ENCODE measurements around the gene RNF220.

Gene RNF220

DNA sequence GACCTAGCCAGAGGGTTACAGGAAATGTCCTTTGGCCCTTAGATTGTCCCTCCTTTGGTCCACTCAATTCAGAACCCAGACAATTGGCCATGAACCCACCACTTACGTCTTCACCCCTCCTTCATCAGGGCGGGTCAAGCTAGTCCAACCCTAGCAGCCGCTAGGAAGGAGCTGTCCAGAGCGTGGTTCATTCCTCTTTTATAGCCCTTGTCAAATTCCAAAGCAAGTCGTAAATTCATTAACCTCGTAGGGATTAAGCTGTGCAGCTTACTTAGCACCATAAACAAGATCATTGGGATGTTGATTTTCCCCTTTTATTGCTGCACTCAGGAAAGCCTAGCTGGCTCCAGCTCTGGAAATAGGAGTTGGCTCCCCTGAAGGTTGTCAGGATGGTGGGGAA lies 179.1 kb downstream of the RNF220 start:
- DNase-seq (ENCODE audit: low read depth, low spot score): peak; percentile 83

DNA sequence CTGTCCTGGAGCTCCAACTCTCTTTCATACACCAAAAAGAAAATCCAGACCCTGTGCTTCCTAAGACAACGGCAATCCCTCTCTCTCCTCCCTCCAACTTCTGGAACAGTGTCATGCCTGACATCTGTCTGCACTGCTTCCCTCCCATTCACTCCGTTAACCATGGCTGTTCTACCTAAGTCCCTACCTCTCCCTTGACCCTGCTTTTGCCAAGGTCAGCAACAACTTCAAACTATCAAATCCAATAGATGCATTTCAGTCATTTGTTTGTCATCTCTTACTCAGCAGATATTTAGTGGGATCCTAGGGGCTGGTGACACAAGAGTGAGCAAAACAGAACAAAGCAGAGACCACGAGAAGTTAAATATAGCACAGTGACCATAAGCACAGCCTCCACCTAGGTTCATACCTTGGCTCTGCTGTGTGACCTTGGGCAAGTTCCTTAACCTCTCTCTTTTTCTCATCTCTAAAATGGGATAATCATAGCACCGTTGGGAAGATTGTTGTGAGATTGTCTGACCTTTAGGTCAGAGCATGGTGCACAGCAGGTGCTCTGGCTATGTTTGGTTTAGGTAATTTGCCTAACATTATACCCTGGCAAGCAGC lies 180.4 kb downstream of the RNF220 start:
- DNase-seq (ENCODE audit: low read depth, low spot score): no peak

DNA sequence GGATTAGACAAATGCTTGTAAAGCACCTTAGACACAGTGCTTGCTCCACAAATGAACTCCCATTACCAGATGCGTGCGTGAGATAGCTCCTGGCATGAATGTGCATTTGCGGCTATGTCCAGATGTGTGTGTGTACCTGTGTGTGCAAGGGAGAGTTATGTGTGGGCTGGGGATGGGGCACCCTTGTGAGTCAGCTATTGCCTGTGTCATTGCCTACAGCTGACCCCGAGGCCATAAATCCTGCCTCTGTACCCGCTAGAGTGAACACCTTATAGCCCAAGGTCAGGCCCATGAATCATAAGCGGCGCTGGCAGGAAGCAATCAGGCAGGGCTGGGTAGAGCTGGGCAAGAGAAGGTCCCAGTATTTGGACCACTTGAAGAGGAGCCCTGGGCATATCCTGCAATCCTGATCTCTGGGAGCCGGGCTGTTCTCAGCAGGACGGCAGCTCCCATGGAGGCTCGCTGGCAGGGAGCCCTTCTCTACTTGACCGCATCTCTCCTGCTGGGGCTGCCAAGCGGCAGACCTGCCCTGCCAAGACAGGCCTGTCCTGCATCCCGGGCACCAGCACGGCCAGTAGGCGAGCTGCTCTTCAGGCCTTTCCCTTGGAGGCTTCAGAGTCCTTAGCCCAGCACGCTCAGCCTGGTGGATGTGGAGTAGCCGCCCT lies 182.9 kb downstream of the RNF220 start:
- DNase-seq (ENCODE audit: low read depth, low spot score): no peak

DNA sequence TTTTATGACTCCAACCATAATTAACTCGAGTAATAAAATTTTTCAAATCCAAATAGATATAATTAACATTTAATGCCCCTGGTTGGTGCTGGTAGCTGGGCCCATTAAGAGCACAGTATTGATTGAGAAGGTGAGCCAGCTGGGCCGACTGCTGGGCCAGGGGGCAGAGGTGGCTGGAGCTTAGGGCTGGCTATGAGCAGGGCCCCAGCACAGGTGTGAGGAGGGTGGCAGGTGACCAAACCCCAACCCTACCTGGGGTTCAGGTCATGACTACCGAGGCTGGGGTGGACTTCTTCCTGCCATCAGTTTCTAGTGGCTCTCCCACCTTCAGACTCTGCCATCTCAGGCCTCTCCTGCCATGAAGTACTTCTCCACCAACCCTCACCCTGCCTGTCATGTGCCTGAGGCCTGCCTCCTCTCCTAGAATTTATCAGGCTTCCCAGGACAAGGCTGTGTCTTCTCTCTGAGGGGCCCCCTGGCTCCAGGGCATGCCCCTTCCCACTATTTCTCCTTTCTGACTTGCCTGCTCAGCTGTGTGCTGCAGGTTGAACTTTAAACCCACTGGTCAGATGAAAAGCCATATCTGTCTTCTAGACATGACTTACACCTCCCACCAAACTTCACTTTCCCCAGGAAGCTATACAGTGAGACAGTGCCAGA lies 183.6 kb downstream of the RNF220 start:
- no peak for DNase-seq (ENCODE audit: low read depth, low spot score)

DNA sequence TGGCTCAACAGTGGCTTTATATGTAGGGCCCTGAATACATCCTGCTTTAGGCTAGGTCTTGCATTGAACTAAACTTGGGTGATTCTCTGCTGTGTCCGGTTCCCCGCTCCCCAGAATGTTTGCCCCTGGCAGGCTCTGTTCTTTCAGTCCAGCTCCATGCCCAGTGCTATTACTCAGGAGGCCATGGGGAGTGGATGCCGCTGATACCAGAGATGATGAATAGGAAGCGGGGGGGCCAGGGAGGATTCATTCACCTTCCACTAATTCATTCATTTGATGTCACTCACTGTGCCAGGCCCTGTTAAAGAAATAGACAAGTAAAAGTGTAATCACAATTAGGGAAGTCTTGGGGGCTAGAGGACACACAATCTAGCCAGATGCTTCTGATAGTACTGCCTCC lies 185.4 kb downstream of the RNF220 start:
- DNase-seq (ENCODE audit: low read depth, low spot score): no peak

DNA sequence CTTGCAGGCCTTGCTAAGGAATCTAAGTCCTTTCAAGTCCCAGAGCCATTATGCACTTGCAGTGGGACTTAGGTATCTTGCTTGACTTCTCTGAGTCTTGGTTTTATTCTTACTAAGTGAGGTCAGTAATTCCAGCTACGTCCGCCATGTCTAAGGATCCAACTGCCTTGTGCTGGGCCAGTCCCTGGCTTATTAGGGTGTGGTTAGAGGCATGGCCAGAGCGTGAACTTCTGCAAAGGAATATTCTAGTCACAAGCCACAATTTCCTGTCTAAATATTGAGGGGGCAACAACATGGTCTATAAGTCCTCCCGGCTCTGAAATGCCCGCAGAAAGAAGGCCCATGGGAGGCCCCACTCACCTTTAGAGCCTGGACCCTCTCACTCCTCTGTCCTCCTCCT lies 186.3 kb downstream of the RNF220 start:
- DNase-seq (ENCODE audit: low read depth, low spot score): no peak

DNA sequence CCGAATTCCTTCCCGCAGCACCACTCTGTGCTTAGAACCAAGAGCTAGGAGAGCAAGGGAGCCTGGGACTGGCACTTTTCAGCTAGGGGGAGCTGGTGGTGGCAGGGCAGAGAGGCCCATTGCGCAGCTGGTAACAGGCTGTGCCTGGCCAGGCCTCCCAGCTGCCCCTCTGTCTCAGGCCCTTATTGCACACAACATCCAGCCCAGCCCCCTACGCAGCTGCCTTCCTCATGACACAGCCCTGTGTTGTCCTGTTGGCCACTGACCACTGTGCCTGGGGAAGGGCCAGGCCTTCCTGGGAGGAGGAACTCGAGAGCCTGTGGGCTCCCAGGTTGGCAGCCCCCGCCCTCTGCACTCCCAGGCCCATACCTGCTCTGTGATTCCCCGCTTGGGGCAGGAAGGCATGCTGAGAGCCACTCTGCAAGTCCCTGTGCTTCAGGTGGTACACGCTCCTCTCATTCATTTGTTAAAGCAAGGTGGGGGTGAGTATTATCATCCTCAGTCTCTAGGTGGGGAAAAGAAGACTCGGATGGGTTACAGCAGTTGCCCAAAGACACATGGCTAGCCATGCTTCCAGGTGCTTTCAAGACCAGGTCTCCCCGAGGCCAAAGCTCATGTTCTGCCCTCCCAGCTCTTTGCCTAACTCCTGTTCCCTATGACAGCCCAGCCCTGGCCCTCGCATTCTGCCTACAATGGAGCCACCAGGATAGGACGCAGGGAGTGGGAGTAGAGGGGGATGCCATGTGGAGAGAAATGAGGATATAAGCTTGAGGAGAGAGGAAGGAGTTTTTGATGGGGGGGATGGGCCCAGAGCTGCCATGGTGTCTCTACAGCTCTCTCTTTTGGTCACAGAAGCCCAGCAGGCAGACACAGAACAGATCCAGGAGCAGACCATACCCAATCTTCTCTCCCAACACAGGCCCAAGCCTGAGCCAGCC lies 187.4 kb downstream of the RNF220 start:
- DNase-seq (ENCODE audit: low read depth, low spot score): no peak

DNA sequence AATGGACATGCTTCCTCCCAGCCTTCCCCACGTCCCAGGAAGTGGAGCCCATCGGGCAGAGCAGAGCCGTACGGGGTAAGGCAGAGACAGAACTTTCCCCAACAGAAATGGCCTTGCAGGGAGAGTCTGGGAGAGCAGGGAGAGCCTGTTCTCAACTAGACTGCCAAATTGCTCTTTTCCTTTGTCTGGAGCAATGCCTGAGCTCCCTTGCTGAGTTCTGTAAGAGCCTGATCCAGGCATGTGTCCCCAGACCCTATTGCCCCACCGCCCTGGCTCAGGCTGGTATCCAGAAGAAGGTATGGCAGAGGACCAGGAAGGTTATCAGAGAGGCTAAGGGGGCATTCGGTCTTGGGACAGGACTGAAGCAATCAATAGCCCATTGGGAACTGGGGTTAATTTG lies 189.3 kb downstream of the RNF220 start:
- DNase-seq (ENCODE audit: low read depth, low spot score): no peak

DNA sequence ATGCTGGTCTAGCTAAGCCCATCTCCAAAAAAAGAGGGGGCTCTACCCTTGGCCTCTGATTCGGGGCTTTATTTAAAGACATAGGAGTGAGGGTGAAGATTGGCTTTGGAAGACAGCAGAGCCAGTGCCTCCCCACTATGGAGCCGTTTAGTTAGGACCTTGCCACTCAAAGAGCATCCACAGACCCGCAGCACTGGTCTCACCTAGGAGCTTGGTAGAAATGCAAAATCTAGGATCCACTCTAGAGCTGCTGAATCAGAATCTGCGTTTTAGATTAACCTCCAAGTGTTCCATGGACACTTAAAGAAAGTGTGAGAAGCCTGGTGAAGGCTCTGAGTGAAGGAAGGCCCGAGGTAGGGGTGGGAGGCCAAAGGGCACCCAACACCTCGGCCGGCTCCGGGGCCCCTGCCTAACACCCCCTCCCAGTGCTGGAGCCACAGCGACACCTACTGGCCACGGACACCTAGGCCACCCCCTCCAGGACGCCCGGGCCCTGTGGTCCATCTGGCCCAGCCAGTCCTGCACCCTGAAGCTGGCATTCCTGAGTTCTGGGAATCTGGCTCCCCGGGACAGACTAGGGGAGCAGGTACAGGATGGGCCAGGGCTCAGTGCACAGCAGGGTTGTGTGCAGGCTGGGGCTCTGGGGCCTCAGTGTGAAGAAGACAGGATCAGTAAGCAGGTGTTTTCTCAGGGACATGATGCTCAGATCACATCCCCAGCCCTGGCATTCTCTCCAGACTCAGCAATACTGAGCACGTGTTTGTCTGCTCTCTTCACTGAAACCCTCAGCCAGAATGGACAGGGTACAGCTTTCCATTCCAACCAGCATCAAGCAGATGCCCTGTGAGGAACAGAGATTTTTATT lies 190.0 kb downstream of the RNF220 start:
- peak; percentile 87 for DNase-seq (ENCODE audit: low read depth, low spot score)

DNA sequence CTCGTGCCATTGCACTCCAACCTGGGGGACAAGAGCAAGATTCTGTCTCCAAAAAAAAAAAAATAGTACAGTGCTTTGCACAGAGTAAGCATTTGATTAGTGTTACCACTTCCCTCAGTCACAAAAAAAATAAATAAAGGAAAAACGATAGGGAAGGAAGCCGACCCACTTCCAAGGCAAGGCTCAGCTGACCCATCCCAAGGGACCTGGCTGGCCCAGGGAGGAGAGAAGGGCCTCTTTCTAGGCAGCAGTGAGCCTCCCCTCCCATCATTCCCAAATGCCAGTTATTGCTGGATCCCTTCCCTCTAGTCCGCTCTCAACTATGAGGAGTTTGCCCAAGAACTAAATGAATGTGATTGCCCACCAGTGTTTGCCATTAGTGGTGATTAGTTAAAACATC lies 191.5 kb downstream of the RNF220 start:
- no peak for DNase-seq (ENCODE audit: low read depth, low spot score)

DNA sequence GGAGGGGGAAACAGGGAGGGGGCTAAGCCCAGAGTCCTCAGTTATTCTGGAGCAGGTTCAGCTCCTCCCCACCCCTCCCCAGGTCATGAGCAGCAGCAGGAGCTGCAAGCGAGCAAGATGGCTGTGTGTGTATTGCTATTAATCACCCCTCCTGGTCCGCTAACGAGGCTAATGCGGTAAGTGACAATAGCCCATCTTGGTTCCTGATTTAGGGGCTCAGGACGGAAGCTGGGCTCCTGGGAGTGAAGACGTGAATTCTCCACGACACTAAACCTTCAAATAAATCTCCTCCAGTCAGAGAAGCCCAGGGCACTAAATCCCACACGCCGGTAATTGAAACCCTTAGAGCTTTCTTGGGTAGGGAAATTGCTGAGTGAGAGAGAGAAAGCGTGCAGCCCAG lies 193.1 kb downstream of the RNF220 start:
- no peak for DNase-seq (ENCODE audit: low read depth, low spot score)

DNA sequence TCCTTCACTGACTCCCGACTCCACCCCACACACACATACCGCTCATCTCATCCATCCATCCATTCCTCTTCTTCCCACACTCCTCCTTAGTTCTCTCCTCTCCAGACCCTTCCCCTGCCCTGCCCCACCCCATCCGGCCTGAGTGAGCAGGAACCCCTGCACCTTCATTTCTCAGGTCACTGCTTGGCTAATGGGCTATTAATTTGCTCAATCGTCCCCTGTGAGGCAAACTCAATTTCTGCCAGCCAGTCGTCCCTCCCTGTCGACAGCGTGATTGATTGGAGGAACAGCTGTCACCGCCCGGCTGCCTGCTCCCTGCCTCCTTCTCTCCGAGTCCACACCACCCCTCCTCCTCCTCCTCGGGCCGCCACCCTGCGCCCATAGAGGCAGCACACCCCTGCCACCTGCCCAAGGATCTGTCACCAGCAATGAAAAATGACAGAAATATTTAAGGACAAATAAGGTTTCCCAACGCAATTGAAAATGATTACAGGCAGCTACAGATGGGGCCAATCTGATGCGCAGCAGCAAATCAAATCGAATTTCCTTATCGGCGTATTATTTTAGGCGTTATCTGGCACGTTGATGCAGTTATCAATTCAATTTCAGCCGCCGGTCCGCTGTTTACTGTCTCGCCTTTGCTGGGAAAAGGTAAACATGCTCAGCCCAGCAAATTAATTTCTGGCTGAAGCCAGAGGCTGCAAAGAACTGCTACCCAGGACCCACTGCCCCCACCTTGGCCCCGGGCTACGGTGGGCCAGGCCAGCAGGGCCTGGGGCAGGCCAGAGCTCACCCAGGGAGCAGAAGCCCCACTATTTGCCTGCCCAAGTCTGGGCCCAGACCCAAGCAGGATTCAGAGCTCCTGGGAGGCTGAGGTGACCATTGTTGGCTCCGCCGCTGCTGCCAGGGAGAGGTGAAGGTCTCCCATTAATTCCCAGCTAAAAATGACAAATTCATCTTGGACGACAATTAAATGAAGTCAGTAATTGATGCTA lies 197.9 kb downstream of the RNF220 start:
- peak; percentile 60 for DNase-seq (ENCODE audit: low read depth, low spot score)

DNA sequence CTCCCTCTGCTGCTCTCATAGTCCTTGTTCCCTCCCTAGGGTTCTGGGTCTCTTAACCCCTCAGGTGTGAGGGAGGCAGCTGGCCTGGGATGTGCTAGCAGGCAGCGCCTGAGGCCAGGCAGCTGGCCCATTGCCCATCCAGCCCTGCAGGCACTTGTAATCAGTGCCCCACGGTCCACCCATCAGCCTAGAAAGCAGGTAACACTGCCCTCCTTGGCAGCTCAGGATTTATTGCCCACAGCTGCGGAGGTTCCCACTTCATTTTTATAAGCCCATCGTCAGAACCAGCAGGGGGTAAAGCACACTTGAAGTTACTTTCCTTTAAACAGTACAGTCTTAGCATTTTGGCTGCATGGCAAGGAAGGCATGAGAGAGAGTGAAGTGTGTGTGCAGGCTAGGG lies 198.7 kb downstream of the RNF220 start:
- DNase-seq (ENCODE audit: low read depth, low spot score): no peak

DNA sequence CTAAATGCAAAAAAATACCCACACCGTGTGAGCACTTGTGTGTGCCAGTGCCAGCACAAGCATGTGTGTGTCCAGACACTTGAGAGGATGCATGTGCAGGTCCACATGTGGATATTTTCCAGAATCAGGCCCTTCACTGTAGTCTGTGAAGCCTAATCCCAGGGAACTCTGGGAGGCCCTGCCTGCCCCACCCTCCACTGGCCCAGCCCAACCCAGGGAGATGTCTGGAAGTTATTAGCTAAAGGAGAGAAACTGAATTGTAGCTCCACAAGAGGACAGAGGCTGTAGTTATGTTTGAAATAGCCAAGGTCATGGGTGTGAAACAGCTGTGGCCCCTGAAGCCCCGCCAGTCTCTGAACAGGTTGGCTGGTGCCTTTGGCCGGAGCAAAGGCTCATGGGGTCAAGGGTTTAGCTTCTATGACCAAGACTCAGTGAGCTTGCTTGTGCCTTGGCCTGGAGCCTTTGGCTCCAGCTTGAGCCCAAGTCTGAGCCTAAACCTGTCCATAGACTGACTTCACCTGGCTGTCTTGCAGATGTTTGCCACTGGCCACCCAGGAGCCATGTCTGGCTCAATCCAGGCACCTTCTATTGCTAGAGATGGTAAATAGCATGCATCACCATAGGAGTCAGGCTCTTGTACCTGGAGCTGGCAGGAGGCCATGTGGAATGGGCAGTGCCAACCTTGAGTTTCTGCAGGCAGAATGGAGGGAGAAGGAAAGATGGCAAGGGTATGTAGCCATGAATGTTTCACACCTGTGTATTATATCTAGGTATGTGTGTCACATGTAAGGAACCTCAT lies 199.3 kb downstream of the RNF220 start:
- no peak for DNase-seq (ENCODE audit: low read depth, low spot score)

DNA sequence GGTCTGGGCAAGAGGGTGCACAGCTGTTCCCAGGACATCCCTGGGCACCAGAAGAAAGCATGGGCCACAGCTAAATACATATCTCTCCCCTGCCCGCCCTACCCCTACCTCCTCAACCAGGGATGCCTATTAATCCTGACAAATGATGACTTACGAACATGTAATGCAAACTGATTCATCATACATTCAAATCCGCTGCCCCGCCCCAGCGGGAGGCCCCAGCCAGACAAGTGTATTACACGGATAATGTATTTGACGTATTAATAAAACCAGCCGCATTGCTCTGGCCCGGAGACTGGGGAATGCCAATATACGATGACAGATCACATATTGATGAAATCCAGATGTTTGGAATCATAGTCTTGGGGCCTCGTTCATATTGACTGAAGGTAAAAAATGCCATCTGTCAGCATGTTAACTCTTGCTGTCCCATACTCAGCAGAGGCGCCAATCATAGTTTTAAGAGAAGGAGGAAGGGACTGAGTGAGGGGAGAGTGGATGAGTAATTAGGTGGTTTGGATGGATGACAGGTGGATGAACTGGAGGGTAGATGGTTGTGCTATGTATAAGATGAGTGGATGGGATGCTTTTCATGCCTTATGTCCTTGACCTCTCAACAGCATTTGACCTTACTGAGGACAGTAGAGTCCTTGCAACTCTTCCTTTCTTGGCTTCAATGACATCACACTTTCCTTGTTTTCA lies 201.0 kb downstream of the RNF220 start:
- no peak for DNase-seq (ENCODE audit: low read depth, low spot score)

DNA sequence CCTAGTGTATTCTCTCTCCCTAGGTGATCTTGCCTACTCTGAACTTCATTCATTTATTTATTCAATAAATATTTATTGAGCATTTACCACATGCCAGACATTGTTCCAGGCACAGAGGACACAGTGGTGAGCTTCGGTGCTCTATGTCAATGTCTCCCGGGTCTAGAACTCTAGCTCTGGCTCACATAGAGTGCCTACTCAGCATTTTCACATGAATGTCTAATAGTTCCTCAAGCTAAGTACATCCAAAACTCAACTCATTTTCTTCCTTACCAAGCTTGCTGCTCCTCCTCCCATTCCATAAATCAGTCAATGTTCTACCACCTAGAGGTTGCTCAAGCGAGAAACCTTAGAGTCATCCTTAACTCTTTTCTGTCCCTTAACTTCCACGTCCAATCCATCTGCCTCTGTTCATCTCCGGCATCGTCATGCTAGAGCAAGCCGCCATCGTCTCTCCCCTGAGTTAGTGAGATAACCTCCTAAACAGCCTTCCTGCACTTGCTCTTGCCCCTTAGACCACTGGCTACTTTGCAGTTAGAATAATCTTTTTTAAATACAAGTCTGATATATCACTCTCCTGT lies 201.7 kb downstream of the RNF220 start:
- DNase-seq (ENCODE audit: low read depth, low spot score): no peak

DNA sequence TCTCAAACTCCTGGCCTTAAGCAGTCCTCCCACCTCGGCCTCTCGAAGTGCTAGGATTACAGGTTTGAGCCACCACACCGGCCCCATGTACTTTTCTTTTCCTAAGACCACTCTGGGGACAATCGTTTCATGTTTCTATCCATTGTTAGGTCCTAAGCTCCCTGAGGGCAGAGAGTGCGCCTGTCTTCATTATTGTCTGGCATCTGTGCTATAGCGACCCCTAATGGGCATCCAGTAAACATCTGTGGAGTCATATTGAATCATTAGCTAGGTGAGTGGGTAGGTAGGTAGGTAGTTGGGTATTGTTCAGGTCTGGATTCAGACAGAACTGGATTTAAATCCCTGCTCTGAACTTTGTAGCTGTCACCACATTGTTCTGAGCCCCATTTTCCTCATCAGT lies 203.1 kb downstream of the RNF220 start:
- DNase-seq (ENCODE audit: low read depth, low spot score): peak; percentile 28

DNA sequence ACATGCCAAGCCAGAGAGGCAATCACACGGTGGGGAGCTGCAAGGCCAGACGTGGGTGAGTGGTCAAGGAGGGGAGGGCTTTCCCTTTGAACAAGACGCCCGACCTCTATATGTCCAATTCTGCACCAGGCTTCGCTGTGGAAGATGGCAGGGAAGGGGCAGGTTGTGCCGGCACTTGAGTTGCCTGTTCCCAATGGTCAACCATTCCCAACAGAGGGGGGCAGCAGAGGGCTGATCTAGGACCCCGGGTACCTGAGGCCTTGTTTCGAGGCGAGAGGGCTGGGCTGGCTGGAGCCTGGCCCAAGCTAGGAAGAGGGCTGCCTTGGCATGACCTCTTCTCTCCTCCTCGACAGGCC lies 204.3 kb downstream of the RNF220 start:
- DNase-seq (ENCODE audit: low read depth, low spot score): peak; percentile 80
